ENCODE results near the gene NCAM1.

Gene NCAM1

DNA sequence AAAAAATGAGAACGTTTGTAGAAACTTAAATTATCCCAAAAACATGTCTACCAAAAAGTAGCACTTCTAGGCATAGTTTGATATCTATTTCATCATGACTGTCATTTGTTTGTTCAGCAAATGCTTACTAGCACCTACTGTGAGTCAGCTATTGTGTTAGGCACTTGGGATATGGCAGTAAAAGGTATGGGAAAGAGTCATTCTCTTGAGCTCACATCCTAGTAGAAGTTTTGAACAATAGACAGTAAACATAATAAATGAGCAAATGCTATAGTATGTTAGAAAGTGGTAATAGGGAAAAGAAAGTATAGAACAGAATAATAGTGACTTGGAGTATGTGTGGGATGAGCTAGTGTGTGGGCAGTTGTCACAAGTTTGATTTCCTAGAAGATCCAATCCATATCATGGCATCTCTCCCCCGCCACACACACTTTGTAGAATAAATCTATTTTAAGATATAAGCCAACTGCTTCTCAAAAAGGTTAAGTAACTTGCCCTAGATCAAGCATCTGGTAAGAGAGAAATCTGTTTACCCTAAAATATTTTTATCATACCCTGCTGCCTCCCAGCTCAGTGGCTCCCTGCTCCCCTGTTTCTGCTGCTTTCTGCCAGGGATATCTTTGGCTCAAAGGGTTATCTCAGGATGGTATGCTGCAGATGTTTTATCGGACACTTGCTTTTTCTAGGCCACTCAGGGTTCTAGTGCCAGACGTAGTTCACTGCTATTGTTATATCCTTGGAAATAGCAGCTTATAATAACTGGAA is 129.7 kb downstream of the NCAM1 start:
- peak in 1 of 4 experiments; percentile 17 for DNase-seq

DNA sequence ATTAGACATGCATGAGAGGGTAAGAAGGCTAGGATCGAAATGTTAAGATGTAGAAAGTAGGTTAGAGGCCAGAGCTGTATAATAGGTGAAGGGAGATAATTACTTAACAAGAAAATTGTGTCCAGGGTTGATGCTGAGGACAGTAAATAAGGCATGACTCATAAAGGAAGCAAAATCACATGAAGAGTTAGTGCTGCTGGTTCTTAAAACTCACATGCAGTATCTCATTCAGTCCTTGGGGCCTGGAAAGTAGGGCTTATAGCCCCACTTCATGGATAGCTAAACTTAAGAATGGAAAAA is 130.2 kb downstream of the NCAM1 start:
- DNase-seq = peak in 3 of 4 experiments; percentile 14 to 49 (median 35)

DNA sequence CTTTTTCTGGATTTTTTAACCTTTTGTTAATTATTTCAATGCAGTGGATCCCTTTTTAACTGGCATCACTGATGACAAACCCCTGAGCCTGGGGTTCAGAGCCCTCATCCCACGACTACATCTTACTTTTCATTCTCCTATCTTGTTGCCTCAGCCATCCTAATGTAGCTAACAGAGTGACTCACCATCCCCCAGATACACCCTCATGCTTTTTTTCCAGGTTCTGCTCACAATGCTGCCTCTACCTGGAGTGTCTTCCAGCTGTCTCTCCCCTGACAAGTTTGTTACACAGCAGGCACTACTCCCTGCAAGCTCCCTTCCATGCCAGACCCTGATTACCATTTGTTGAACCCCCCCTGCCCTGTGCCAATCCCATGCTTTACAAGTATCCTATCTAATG is 135.4 kb downstream of the NCAM1 start:
- DNase-seq = no peak

- no peak for DNase-seq
Observed at GRCh38 chr11:113103932-113104690, 142.9 kb downstream of the NCAM1 start.

DNA sequence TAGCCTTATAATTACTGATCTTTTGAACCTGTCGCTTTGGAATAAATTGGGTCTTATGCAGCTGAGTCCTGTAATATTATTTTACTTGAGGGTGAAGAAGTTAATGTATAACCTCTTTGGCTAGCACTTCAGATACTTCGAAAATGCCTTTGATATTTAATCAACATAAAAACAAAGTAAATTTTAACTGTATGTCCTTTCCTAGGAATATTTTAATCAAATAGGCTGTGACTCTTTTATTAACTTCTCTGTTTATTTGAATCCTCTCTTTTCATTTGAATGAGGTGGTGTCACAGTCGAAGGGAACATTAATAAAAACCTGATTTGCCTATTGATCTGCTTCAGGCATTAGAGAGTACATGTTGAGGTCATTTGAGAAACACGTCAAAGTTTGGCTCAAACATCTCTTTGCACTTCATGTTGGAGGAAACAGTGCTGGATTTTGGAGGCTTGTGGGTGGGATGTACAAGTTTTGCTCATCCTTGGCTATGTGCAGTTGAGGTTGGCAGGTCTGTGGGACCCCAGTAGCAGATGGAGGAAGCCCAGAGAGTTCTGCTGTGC is 143.6 kb downstream of the NCAM1 start:
- no peak for DNase-seq

GRCh38 chr11:113105592-113105991 is 144.4 kb downstream of the NCAM1 start:
- no peak for DNase-seq

- no peak for DNase-seq
Observed at GRCh38 chr11:113106507-113106906, 145.3 kb downstream of the NCAM1 start.

DNA sequence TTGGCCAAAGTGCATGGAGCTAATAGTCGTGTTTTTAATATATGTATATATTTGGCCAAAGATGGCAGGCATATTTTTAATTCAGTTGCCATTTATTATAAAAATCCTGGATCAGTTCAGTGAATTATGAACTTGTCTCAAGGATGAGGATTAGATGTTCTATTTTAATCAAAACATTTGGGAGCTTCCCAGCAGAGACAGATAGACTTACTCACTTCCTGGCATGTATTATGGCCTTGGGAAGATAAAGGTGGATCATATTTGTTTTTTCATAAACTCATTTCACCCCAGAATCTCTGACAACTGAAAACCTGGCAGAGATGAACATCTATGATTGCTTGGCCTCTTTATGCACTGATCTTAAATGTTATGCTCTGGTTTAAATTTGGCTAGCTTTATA is 148.8 kb downstream of the NCAM1 start:
- no peak for DNase-seq

DNA sequence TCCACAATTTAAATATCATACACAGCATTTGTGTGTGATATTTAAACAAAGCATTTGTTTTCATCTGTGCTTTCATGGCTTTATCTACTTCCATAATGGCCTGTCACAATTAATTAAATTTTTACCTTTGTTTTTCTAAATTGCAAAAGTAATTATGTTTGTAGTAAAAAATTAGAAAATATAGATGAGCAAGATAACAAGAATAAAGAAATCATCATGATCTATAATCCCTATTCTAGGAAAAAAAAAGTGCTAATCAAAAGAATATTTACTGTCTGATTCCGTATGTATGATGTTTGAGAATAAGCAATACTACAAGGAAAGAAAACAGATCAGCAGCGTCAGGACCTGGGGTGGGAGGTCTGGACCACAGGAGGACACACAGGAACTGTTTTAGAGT is 149.9 kb downstream of the NCAM1 start:
- no peak for DNase-seq

DNA sequence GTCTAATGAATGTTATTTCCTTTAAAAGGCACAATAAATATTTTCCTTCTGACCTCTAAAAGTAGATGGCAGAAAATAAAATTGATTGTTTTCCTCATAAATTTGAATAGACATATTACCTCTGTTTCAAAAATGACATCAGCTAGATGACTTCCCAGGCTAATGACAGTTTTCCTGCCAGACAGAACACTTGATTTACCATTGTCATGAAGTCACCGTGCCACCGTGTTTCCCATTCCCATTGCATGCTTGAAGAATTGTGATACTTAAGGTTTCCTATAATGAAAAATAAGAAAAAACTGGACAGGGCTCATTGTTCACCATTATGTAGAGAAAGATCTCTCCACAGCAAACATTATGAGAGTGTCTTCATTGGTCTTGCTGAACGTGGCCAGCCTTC is 151.1 kb downstream of the NCAM1 start:
- DNase-seq = no peak

- DNase-seq = peak; percentile 55 to 82 (median 72)
Observed at GRCh38 chr11:113113801-113114704, 152.8 kb downstream of the NCAM1 start.

- DNase-seq = no peak
Observed at GRCh38 chr11:113114705-113115027, 153.4 kb downstream of the NCAM1 start.

- DNase-seq = no peak
Observed at GRCh38 chr11:113118104-113118503, 156.9 kb downstream of the NCAM1 start.

- no peak for DNase-seq
Observed at GRCh38 chr11:113119074-113119473, 157.9 kb downstream of the NCAM1 start.

- DNase-seq = no peak
Observed at GRCh38 chr11:113119966-113120736, 158.9 kb downstream of the NCAM1 start.

DNA sequence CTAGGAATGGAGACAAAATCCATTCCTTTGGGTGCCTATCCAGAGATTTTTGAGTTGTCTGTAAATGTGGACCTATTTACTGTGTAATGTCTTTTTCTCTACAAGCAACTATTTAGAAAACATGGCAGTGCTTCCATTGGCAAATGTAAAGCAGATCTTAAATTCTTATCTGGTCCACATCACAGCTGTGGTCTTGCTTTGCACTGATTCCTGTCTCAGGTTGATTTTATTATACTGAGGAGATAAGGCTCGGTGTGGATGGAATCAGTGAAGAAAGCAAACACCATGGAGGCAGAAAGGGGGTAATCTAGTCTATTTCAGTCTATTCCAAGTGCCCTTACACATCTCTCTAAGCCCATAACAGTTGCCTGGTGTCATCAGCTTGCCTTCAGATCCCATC is 160.5 kb downstream of the NCAM1 start:
- no peak for DNase-seq

GRCh38 chr11:113124006-113124405 is 162.8 kb downstream of the NCAM1 start:
- no peak for DNase-seq

DNA sequence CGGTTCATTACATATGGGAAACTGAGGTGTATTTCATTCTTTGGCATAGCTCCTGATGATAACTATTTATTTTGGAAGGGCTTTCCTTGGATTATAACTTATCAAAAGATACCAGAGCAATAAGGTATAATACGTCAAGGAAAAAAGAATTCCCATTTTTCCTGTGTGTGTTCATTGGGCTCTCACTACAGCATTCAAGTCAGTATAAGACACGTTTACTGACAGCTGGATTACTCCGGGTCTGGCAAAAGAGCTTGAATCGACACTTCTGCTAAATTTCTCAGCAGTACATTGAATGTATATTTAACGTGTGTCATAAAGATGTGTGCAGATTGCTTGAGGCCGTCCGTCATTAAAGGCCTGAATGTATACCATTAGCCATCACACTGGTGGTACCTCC is 163.4 kb downstream of the NCAM1 start:
- DNase-seq = no peak

GRCh38 chr11:113129261-113129992 is 168.2 kb downstream of the NCAM1 start:
- DNase-seq = no peak

DNA sequence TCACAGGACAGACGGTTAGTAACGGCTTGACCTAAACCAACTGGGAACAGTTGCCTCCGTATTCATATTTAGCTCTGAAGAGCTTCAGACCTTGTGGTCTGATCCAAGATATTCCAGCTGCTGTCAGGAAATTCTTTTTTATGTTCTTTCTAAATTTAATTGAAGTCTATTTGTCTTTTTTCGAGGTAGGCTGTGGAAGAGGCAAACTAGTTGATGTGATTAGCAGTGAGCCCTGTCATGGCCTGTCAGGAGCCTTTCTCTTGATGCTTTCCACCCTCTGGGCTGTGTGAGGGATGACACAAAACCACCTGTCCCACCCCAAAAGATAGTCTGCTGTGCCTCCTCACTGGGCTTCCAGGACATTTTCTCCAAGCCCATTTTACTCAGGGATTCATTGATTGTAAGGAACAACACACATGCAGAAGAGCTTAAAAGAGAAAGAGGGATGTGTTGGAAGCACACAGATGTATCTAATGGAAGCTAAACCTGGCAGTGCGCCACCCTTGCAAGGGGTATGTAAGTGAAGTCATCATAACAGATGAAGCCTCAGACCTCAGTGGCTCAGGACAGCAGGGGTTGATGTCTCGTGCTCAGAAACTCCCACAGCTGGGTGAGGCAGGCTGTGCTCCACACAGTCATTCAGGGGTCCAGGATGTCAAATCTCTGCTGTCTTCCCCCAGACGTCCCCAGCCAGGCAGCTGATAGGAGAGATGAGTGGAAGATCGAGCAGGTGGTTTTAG is 170.0 kb downstream of the NCAM1 start:
- no peak for DNase-seq

GRCh38 chr11:113133071-113133470 is 171.9 kb downstream of the NCAM1 start:
- DNase-seq = no peak

All from suppressor macrophage (primary cell).